H9 (cell line): ENCODE results near the gene KLF11. TPM values are rescaled to one million over a fixed set of nuclear protein-coding genes. Genes with fewer than 3 reads are reported as not detected.

Experiments used
- DNase-seq: peaks from one replicate; pipeline ENCODE4 v3.0.0-alpha.2; 2017
- H2AFZ ChIP-seq: one replicate; pipeline ENCODE4 v1.6.1; 2013; ENCODE audit warnings: mild to moderate bottlenecking, low read length, control low read depth, moderate library complexity
- H2AK5ac ChIP-seq: 2 replicates; pipeline ENCODE4 v1.6.1; 2013; ENCODE audit warnings: low read length, control low read depth, mixed read lengths; ENCODE audit not compliant: insufficient read length
- H2BK120ac ChIP-seq: one replicate; pipeline ENCODE4 v1.6.1; 2013; ENCODE audit warnings: low read depth, mild to moderate bottlenecking, low read length, control low read depth, inconsistent platforms; ENCODE audit not compliant: poor library complexity, severe bottlenecking
- H2BK12ac ChIP-seq: 2 replicates; pipeline ENCODE4 v1.6.1; 2013; ENCODE audit warnings: low read length, control low read depth, mixed read lengths, low read depth; ENCODE audit not compliant: insufficient read length
- H2BK15ac ChIP-seq: 2 replicates; pipeline ENCODE4 v1.6.1; 2013; ENCODE audit warnings: low read depth, low read length, control low read depth
- H2BK20ac ChIP-seq: one replicate; pipeline ENCODE4 v1.6.1; 2013; ENCODE audit warnings: low read depth, mild to moderate bottlenecking, low read length, control low read depth, inconsistent platforms; ENCODE audit not compliant: poor library complexity, severe bottlenecking
- H2BK5ac ChIP-seq: 2 replicates; pipeline ENCODE4 v1.6.1; 2013; ENCODE audit warnings: low read length, control low read depth, mixed read lengths; ENCODE audit not compliant: insufficient read length
- H3K14ac ChIP-seq: 2 replicates; pipeline ENCODE4 v1.6.1; 2013; ENCODE audit warnings: low read length, control low read depth; ENCODE audit not compliant: insufficient read depth
- H3K18ac ChIP-seq: 2 replicates; pipeline ENCODE4 v1.6.1; 2013; ENCODE audit warnings: low read depth, mild to moderate bottlenecking, mixed read lengths, low read length, control low read depth; ENCODE audit not compliant: insufficient read length
- H3K23ac ChIP-seq: 2 replicates; pipeline ENCODE4 v1.6.1; 2013; ENCODE audit warnings: low read length, control low read depth, mixed read lengths, low read depth; ENCODE audit not compliant: insufficient read length
- H3K23me2 ChIP-seq: 2 replicates; pipeline ENCODE4 v1.6.1; 2013; ENCODE audit warnings: low read depth, mild to moderate bottlenecking, mixed read lengths, low read length, control low read depth; ENCODE audit not compliant: insufficient read length, poor library complexity, severe bottlenecking
- H3K27ac ChIP-seq: 2 replicates; pipeline ENCODE4 v1.5.1; 2013; ENCODE audit warnings: low read length, control low read depth, mixed read lengths, low read depth; ENCODE audit not compliant: insufficient read length
- H3K27me3 ChIP-seq: 2 replicates; pipeline ENCODE4 v1.6.1; 2013; ENCODE audit warnings: low read length, control low read depth, inconsistent platforms; ENCODE audit not compliant: insufficient read depth
- H3K4ac ChIP-seq: 2 replicates; pipeline ENCODE4 v1.6.1; 2013; ENCODE audit warnings: low read depth, mild to moderate bottlenecking, control low read depth, inconsistent platforms, low read length, moderate library complexity
- H3K4me1 ChIP-seq: 2 replicates; pipeline ENCODE4 v1.6.1; 2013; ENCODE audit warnings: low read length, control low read depth, inconsistent platforms; ENCODE audit not compliant: insufficient read depth
- H3K4me2 ChIP-seq: 2 replicates; pipeline ENCODE4 v1.6.1; 2013; ENCODE audit warnings: low read length, control low read depth, mixed read lengths; ENCODE audit not compliant: insufficient read length, insufficient read depth
- H3K56ac ChIP-seq: 2 replicates; pipeline ENCODE4 v1.6.1; 2013; ENCODE audit warnings: low read depth, mild to moderate bottlenecking, mixed read lengths, low read length, control low read depth; ENCODE audit not compliant: insufficient read length
- H3K79me1 ChIP-seq: 2 replicates; pipeline ENCODE4 v1.6.1; 2013; ENCODE audit warnings: low read depth, mild to moderate bottlenecking, moderate library complexity, low read length, control low read depth, inconsistent platforms; ENCODE audit not compliant: insufficient read depth, poor library complexity, severe bottlenecking
- H3K79me2 ChIP-seq: 2 replicates; pipeline ENCODE4 v1.6.1; 2013; ENCODE audit warnings: low read length, control low read depth, inconsistent platforms; ENCODE audit not compliant: insufficient read depth
- H3K9ac ChIP-seq: 2 replicates; pipeline ENCODE4 v1.6.1; 2013; ENCODE audit warnings: low read length, control low read depth, mixed read lengths; ENCODE audit not compliant: insufficient read length; ENCODE audit errors: extremely low read depth
- H3K9me3 ChIP-seq: one replicate; pipeline ENCODE4 v1.6.1; 2013; ENCODE audit warnings: low read depth, low read length, inconsistent platforms; ENCODE audit not compliant: control insufficient read depth
- H3T11ph ChIP-seq: one replicate; pipeline ENCODE4 v1.6.1; 2013; ENCODE audit warnings: mild to moderate bottlenecking, low read length, control low read depth, inconsistent platforms
- H4K20me1 ChIP-seq: one replicate; pipeline ENCODE4 v1.6.1; 2013; ENCODE audit not compliant: control insufficient read depth, insufficient read length, insufficient read depth
- H4K5ac ChIP-seq: 2 replicates; pipeline ENCODE4 v1.6.1; 2013; ENCODE audit warnings: low read depth, mild to moderate bottlenecking, mixed read lengths, low read length, control low read depth; ENCODE audit not compliant: insufficient read length
- H4K8ac ChIP-seq: replicated peaks from 2 replicates; pipeline ENCODE4 v1.6.1; 2013; ENCODE audit warnings: low read length, control low read depth, mixed read lengths, low read depth; ENCODE audit not compliant: insufficient read length
- H4K91ac ChIP-seq: 2 replicates; pipeline ENCODE4 v1.6.1; 2013; ENCODE audit warnings: low read depth, mild to moderate bottlenecking, moderate library complexity, mixed read lengths, low read length, control low read depth; ENCODE audit not compliant: insufficient read length
- H3K27ac Mint-ChIP-seq, 3 experiments: 2 replicates in 2 of 3; 3 replicates in 1 of 3; pipeline ENCODE4 v1.8.0; 2020 to 2021; ENCODE audit warnings: mixed read lengths in 3 of 3, mild to moderate bottlenecking in 1 of 3, moderate library complexity in 1 of 3
- H3K27me3 Mint-ChIP-seq: 2 replicates; pipeline ENCODE4 v1.8.0; 2021; ENCODE audit warnings: low read depth, mild to moderate bottlenecking, moderate library complexity, mixed read lengths
- H3K36me3 Mint-ChIP-seq, 3 experiments: 2 replicates in 2 of 3; 3 replicates in 1 of 3; pipeline ENCODE4 v1.8.0; 2020 to 2021; ENCODE audit warnings: low read depth in 3 of 3, mixed read lengths in 3 of 3; ENCODE audit not compliant: insufficient read depth in 1 of 3
- H3K4me1 Mint-ChIP-seq, 2 experiments: 2 replicates each; pipeline ENCODE4 v1.8.0; 2020; ENCODE audit warnings: mixed read lengths in 2 of 2
- H3K4me3 Mint-ChIP-seq, 2 experiments: 2 replicates in 1 of 2; 3 replicates in 1 of 2; pipeline ENCODE4 v1.8.0; 2020 to 2021; ENCODE audit warnings: mild to moderate bottlenecking in 2 of 2, mixed read lengths in 2 of 2, moderate library complexity in 1 of 2
- H3K9me3 Mint-ChIP-seq, 2 experiments: 2 replicates in 1 of 2; 3 replicates in 1 of 2; pipeline ENCODE4 v1.8.0; 2020; ENCODE audit warnings: mild to moderate bottlenecking in 2 of 2, mixed read lengths in 2 of 2, moderate library complexity in 1 of 2
- CTCF ChIP-seq: fragments of 200-600 bp; sonication (generic); conservative IDR thresholded peaks from 3 replicates; pipeline ENCODE4 v1.8.0; 2021; ENCODE audit warnings: antibody characterized with exemption, mild to moderate bottlenecking
- WGBS: extraction: QIAGEN DNeasy Blood & Tissue Kit; methylation state at CpG from one replicate; pipeline ENCODE4 v1.1.7; 2013; ENCODE audit warnings: missing lambda C conversion rate, low lambda C conversion rate, mixed read lengths; ENCODE audit not compliant: insufficient read length; ENCODE audit errors: extremely low coverage; 5-methylcytosine and 5-hydroxymethylcytosine counted together
- total RNA-seq: library from RNA; stranded (reverse); gene quantifications from 2 replicates; pipeline ENCODE4 v1.2.1, GENCODE V29; 2021

Gene KLF11
- total RNA-seq, 1 experiment from 2014 or later = 15.5 TPM

GRCh38 chr2:10075101-10075500 lies 31.8 kb downstream of the KLF11 start:
- H3K56ac ChIP-seq = no peak overlapping the region
- no peak overlapping the region for H3K18ac ChIP-seq

More at GRCh38 chr2:10075101-10075500, 31.8 kb downstream of the KLF11 start:
- H3K23me2 ChIP-seq = no peaks in the 10 kb centered on the region
- no peak overlapping the region for H2AFZ ChIP-seq
- H2AK5ac ChIP-seq = no peak overlapping the region
- no peak overlapping the region for H4K91ac ChIP-seq
- H3K9me3 ChIP-seq = no peaks in the 10 kb centered on the region
- Mint-ChIP-seq H3K27me3 (peaks cover 53% of the 10 kb centered on the region), H3K4me3 (no peak overlapping the region), H3K36me3 (no peaks in the 10 kb centered on the region), H3K9me3 (no peaks in the 10 kb centered on the region; a peak in 1 of 5 replicates), H3K27ac (no peak overlapping the region), H3K4me1 (peaks cover 16 to 41% of the 10 kb centered on the region in 2 experiments)
- H4K5ac ChIP-seq = no peak overlapping the region
- WGBS = no CpG with 5 or more reads among the region's 13 CpGs
- no peaks in the 10 kb centered on the region for H3K79me1 ChIP-seq
- H3K27me3 ChIP-seq = peaks cover 9% of the 10 kb centered on the region; the same call in 1 of the 2 replicates
- no peak overlapping the region for H3K4ac ChIP-seq
- H3K4me2 ChIP-seq = no peak overlapping the region
- no peaks in the 10 kb centered on the region; the same call in 1 of the 2 replicates for H3K79me2 ChIP-seq
- H2BK120ac ChIP-seq = no peak overlapping the region
- no peak overlapping the region for H3K14ac ChIP-seq
- H2BK15ac ChIP-seq = no peak overlapping the region
- no peak overlapping the region for H3T11ph ChIP-seq
- TF ChIP-seq CTCF = no peak
- DNase-seq = no peak
- no peak overlapping the region for H4K8ac ChIP-seq
- H2BK12ac ChIP-seq = no peak overlapping the region
- H3K23ac ChIP-seq = no peak overlapping the region
- no peaks in the 10 kb centered on the region for H3K4me1 ChIP-seq
- no peak overlapping the region for H3K27ac ChIP-seq
- no peak overlapping the region for H2BK5ac ChIP-seq
- no peaks in the 10 kb centered on the region for H4K20me1 ChIP-seq
- no peak overlapping the region for H2BK20ac ChIP-seq
- no peak overlapping the region for H3K9ac ChIP-seq
